Endothelial cell of umbilical vein (primary cell): ENCODE measurements around the gene STAG1.

ENCODE experiments used
- CTCF ChIP-seq, 2 donors: IDR thresholded peaks; 1 replicate in 1 of 2; 2 replicates in 1 of 2; pipeline ENCODE4 v1.5.1; 2011; ENCODE audit warnings: low read length in 2 of 2, mild to moderate bottlenecking in 2 of 2, moderate library complexity in 2 of 2, control low read depth in 1 of 2, inconsistent platforms in 1 of 2, low read depth in 1 of 2; ENCODE audit not compliant: insufficient read depth in 1 of 2; ENCODE audit errors: extremely low read depth in 1 of 2
- FOS ChIP-seq: IDR thresholded peaks from 2 replicates; pipeline ENCODE4 v1.6.1; 2011; ENCODE audit warnings: mild to moderate bottlenecking, low read length, moderate library complexity, borderline replicate concordance; ENCODE audit not compliant: insufficient read depth
- JUN ChIP-seq: IDR thresholded peaks from 2 replicates; pipeline ENCODE4 v1.6.1; 2011; ENCODE audit warnings: borderline replicate concordance, low read depth; ENCODE audit not compliant: insufficient read length, insufficient read depth
- MAX ChIP-seq: IDR thresholded peaks from 2 replicates; pipeline ENCODE4 v1.6.1; 2011; ENCODE audit not compliant: insufficient read depth, insufficient read length
- POLR2A ChIP-seq: IDR thresholded peaks from 2 replicates; pipeline ENCODE4 v1.6.1; 2012; ENCODE audit warnings: low read depth, mild to moderate bottlenecking, control low read depth, low read length
- POLR2AphosphoS5 ChIP-seq: IDR thresholded peaks from 2 replicates; pipeline ENCODE4 v1.6.1; 2012; ENCODE audit warnings: low read depth, mild to moderate bottlenecking, control low read depth, low read length, moderate library complexity; ENCODE audit not compliant: insufficient read depth

- TF ChIP-seq JUN (no peak), POLR2A (no peak), CTCF (IDR thresholded peaks at IDR 0.05; ENCODE audit: extremely low read depth in 1 of 2, insufficient read depth in 1 of 2, low read depth in 1 of 2, low read length in 2 of 2) (no peak), MAX (no peak), POLR2AphosphoS5 (no peak), FOS (no peak)
Measured at GRCh38 chr3:136432685-136433084, 319.5 kb downstream of the STAG1 start.
